DND-41 (cell line): ENCODE data around the gene DSCAM.

ENCODE experiments used
- CTCF ChIP-seq: IDR thresholded peaks from 2 replicates; pipeline ENCODE4 v1.5.1; 2012; ENCODE audit warnings: borderline replicate concordance, low read length, moderate library complexity, mild to moderate bottlenecking; ENCODE audit not compliant: poor library complexity, severe bottlenecking; ENCODE audit errors: extremely low read depth
- EZH2 ChIP-seq: IDR thresholded peaks from 3 replicates; pipeline ENCODE4 v1.6.1; 2012; ENCODE audit warnings: borderline replicate concordance, low read depth, mild to moderate bottlenecking, moderate library complexity, low read length, inconsistent platforms; ENCODE audit not compliant: severe bottlenecking

DNA sequence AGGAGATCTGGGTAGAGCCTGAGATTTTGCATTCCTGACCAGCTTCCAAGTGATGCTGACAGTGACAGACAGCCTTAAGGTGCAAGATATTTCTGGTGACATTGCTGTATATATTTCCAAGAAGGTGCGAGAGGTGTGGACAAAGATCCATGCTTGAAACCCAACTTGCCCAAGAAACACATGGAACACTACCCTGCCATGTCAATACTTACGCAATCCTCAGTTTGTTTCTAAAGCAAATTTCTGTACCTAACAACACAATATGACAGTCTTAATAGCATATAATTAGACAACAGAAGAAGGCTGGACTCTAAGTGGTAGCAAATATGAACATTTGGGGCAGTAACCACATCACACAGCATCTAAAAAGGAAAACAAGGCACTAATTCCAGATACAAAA, 260.4 kb downstream of the DSCAM start:
- TF ChIP-seq CTCF (no peak), EZH2 (no peak)
